Natural killer cell (primary cell): ENCODE measurements around the gene SLC25A2. TPM values are rescaled to one million over a fixed set of nuclear protein-coding genes. Genes with fewer than 3 reads are reported as not detected.
"Not testable (repeated sequence)": the region's sequence is repeated elsewhere in the genome, so short reads cannot be mapped to it uniquely, and the experiment has no call there.

Source experiments
- ATAC-seq, 3 donors: fragments of 150-1000 bp in 2 of 3; fragments of 200-7000 bp in 1 of 3; cut with Tn5 transposase; 1 replicate in 1 of 3; 2 replicates in 2 of 3; pipeline ENCODE4 v1.10.0; 2021; ENCODE audit warnings: mild to moderate bottlenecking in 2 of 3, moderate library complexity in 2 of 3
- DNase-seq, 2 donors: peaks; one replicate each; pipeline versions ENCODE4 v3.0.0 to v3.0.0-alpha.2; 2013 to 2021; ENCODE audit warnings: mixed read lengths in 1 of 2
- H3K27ac ChIP-seq: one replicate; pipeline ENCODE4 v1.5.1; 2013; ENCODE audit warnings: mild to moderate bottlenecking, low read length
- H3K27me3 ChIP-seq: one replicate; pipeline ENCODE4 v1.6.1; 2013; ENCODE audit warnings: low read length; ENCODE audit not compliant: control insufficient read depth, insufficient read depth
- H3K36me3 ChIP-seq: one replicate; pipeline ENCODE4 v1.6.1; 2013; ENCODE audit warnings: low read length; ENCODE audit not compliant: control insufficient read depth, insufficient read depth
- H3K4me1 ChIP-seq: one replicate; pipeline ENCODE4 v1.6.1; 2013; ENCODE audit warnings: low read length; ENCODE audit not compliant: control insufficient read depth, insufficient read depth
- H3K4me3 ChIP-seq: one replicate; pipeline ENCODE4 v1.5.1; 2013; ENCODE audit warnings: low read length
- H3K9me3 ChIP-seq: one replicate; pipeline ENCODE4 v1.6.1; 2013; ENCODE audit warnings: low read length; ENCODE audit not compliant: control insufficient read depth, insufficient read depth
- H3K27ac Mint-ChIP-seq, 2 donors: one replicate each; pipeline ENCODE4 v1.8.0; 2022; ENCODE audit warnings: mild to moderate bottlenecking in 2 of 2, mixed read lengths in 2 of 2, moderate library complexity in 1 of 2
- H3K27me3 Mint-ChIP-seq, 2 donors: one replicate each; pipeline ENCODE4 v1.8.0; 2022; ENCODE audit warnings: low read depth in 2 of 2, mixed read lengths in 2 of 2
- H3K36me3 Mint-ChIP-seq: one replicate; pipeline ENCODE4 v1.8.0; 2022; ENCODE audit warnings: mixed read lengths
- H3K4me1 Mint-ChIP-seq, 2 donors: one replicate each; pipeline ENCODE4 v1.8.0; 2022; ENCODE audit warnings: mixed read lengths in 2 of 2
- H3K4me3 Mint-ChIP-seq: one replicate; pipeline ENCODE4 v1.8.0; 2022; ENCODE audit warnings: mild to moderate bottlenecking, moderate library complexity, mixed read lengths
- H3K9me3 Mint-ChIP-seq, 2 donors: one replicate each; pipeline ENCODE4 v1.8.0; 2022; ENCODE audit warnings: mixed read lengths in 2 of 2
- CTCF ChIP-seq: fragments of 200-600 bp; IDR thresholded peaks from one replicate; pipeline ENCODE4 v1.8.0; 2022; ENCODE audit warnings: antibody characterized with exemption
- WGBS: methylation state at CpG from one replicate; pipeline ENCODE4 v1.1.7; 2013; ENCODE audit warnings: missing lambda C conversion rate; ENCODE audit not compliant: insufficient coverage; 5-methylcytosine and 5-hydroxymethylcytosine counted together
- intact Hi-C: fragments of 100-400 bp; cut with micrococcal nuclease; formaldehyde crosslinking; loops from one replicate; pipeline ENCODE4 v1.14.2; 2022
- total RNA-seq, 4 donors: library from RNA; stranded (reverse); fragments of 120-200 nt in 1 of 4; gene quantifications; one replicate each; pipeline versions ENCODE4 v1.2.3 to v1.2.4, GENCODE V29; 2013 to 2022

SLC25A2 gene
- under 1 TPM in 1 of 3 donors, not detected in 2; 0.73 TPM for total RNA-seq
- 1.0 TPM for total RNA-seq (2013)

GRCh38 chr5:141303756-141304155 is at the start of gene SLC25A2:
TSS of gene SLC25A2 (minus strand) at chr5:141304049. CDS start at chr5:141303865, 184 bp downstream.
- no peak for ATAC-seq
- no peak within 1 kb of the TSS for H3K4me3 ChIP-seq
- WGBS: 80% methylated on average over 36 of the region's 36 CpGs
- peaks cover 38% of the 10 kb centered on the region for H3K36me3 Mint-ChIP-seq
- intact Hi-C loops: no loop called here
- H3K4me1 ChIP-seq: no peaks in the 10 kb centered on the region
- no peak within 1 kb of the TSS for H3K4me3 Mint-ChIP-seq
- peaks cover 71% of the 10 kb centered on the region for H3K9me3 ChIP-seq
- H3K27me3 Mint-ChIP-seq: no peaks in the 10 kb centered on the region
- no peak within 1 kb of the TSS for H3K27ac ChIP-seq
- H3K27ac Mint-ChIP-seq: no peak within 1 kb of the TSS
- H3K27me3 ChIP-seq: no peaks in the 10 kb centered on the region
- H3K36me3 ChIP-seq: no peaks in the 10 kb centered on the region
- no peak for DNase-seq
- no peaks in the 10 kb centered on the region for H3K4me1 Mint-ChIP-seq
- H3K9me3 Mint-ChIP-seq: peaks cover 4 to 23% of the 10 kb centered on the region in 2 donors
- TF ChIP-seq CTCF: no peak

DNA sequence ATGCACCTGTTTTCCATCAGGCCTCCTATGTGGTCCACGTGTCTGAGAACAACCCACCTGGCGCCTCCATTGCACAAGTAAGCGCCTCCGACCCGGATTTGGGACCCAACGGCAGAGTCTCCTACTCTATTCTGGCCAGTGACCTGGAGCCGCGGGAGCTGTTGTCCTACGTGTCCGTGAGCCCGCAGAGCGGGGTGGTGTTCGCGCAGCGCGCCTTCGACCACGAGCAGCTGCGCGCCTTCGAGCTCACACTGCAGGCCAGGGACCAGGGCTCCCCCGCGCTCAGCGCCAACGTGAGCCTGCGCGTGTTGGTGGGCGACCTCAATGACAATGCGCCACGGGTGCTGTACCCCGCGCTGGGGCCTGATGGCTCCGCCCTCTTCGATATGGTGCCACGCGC is 47.7 kb upstream of the SLC25A2 start:
- Histone ChIP-seq H3K27me3 (peaks cover 52% of the 10 kb centered on the region), H3K4me3 (no peak overlapping the region), H3K9me3 (peaks cover 30% of the 10 kb centered on the region), H3K27ac (no peak overlapping the region), H3K4me1 (peaks cover 5% of the 10 kb centered on the region), H3K36me3 (no peaks in the 10 kb centered on the region)
- no peak overlapping the region for H3K4me3 Mint-ChIP-seq
- peaks cover 3 to 8% of the 10 kb centered on the region in 2 donors for H3K9me3 Mint-ChIP-seq
- no peaks in the 10 kb centered on the region for H3K4me1 Mint-ChIP-seq
- no peak for TF ChIP-seq CTCF
- H3K27ac Mint-ChIP-seq: no peak overlapping the region
- ATAC-seq (no peak), DNase-seq (no peak)
- 45% methylated on average over 28 of the region's 36 CpGs for WGBS
- peaks cover 52 to 78% of the 10 kb centered on the region in 2 donors for H3K27me3 Mint-ChIP-seq
- H3K36me3 Mint-ChIP-seq: peaks cover 21% of the 10 kb centered on the region
- intact Hi-C loops: no loop called here

- H3K36me3 Mint-ChIP-seq: peaks cover 25% of the 10 kb centered on the region
- H3K4me1 ChIP-seq: peaks cover 3% of the 10 kb centered on the region
- peak within 1 kb of the TSS; percentile 25 for H3K4me3 Mint-ChIP-seq
- H3K36me3 ChIP-seq: no peaks in the 10 kb centered on the region
- TF ChIP-seq CTCF: no peak
- 29% methylated on average over 29 of the region's 29 CpGs for WGBS
- H3K27ac ChIP-seq: no peak within 1 kb of the TSS
- H3K27me3 ChIP-seq: peaks cover 39% of the 10 kb centered on the region
- no peak within 1 kb of the TSS for H3K27ac Mint-ChIP-seq
- H3K27me3 Mint-ChIP-seq: peaks cover 50 to 78% of the 10 kb centered on the region in 2 donors
- H3K4me3 ChIP-seq: no peak within 1 kb of the TSS
- ATAC-seq (peak in 2 of 3 donors; percentile 55 to 65), DNase-seq (peak in 1 of 2 donors; percentile 52)
- intact Hi-C loops: no loop called here
- H3K4me1 Mint-ChIP-seq: no peaks in the 10 kb centered on the region
- peaks cover 6 to 8% of the 10 kb centered on the region in 2 donors for H3K9me3 Mint-ChIP-seq
- peaks cover 31% of the 10 kb centered on the region for H3K9me3 ChIP-seq
Measured at GRCh38 chr5:141349917-141350619, 46.2 kb upstream of the SLC25A2 start, which contains the start of gene PCDHGB1. TSS of gene PCDHGB1 (plus strand) at chr5:141350099. CDS start at chr5:141350261, 162 bp downstream.

DNA sequence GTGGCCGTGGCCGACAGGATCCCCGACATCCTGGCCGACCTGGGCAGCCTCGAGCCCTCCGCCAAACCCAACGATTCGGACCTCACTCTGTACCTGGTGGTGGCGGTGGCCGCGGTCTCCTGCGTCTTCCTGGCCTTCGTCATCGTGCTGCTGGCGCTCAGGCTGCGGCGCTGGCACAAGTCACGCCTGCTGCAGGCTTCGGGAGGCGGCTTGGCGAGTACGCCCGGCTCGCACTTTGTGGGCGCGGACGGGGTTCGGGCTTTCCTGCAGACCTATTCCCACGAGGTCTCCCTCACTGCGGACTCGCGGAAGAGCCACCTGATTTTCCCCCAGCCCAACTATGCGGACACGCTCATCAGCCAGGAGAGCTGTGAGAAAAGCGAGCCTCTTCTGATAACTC is 42.2 kb upstream of the SLC25A2 start:
- H3K9me3 Mint-ChIP-seq, DNase-seq, H3K27ac Mint-ChIP-seq, H3K4me3 ChIP-seq, H3K4me1 Mint-ChIP-seq, H3K36me3 ChIP-seq, intact Hi-C loops, H3K4me3 Mint-ChIP-seq, H3K27ac ChIP-seq, ATAC-seq, H3K4me1 ChIP-seq: not testable (repeated sequence)
- Mint-ChIP-seq H3K36me3 (peaks cover 38% of the 10 kb centered on the region), H3K27me3 (peaks cover 51 to 86% of the 10 kb centered on the region in 2 donors)
- WGBS: 45% methylated on average over 20 of the region's 35 CpGs
- Histone ChIP-seq H3K9me3 (peaks cover 30% of the 10 kb centered on the region), H3K27me3 (peaks cover 39% of the 10 kb centered on the region)
